Stimulated activated CD4-positive, alpha-beta T cell treated with anti-CD3 and anti-CD28 coated beads, Interleukin-4, amount 100 ng/mL, for 1 hour (primary cell): ENCODE results near the gene NUP210.
"Not testable (repeated sequence)": the region's sequence is repeated elsewhere in the genome, so short reads cannot be mapped to it uniquely, and the experiment has no call there.

Experiments
- DNase-seq: peaks from one replicate; pipeline ENCODE4 v3.0.0-alpha.2; 2020

The NUP210 gene

DNA sequence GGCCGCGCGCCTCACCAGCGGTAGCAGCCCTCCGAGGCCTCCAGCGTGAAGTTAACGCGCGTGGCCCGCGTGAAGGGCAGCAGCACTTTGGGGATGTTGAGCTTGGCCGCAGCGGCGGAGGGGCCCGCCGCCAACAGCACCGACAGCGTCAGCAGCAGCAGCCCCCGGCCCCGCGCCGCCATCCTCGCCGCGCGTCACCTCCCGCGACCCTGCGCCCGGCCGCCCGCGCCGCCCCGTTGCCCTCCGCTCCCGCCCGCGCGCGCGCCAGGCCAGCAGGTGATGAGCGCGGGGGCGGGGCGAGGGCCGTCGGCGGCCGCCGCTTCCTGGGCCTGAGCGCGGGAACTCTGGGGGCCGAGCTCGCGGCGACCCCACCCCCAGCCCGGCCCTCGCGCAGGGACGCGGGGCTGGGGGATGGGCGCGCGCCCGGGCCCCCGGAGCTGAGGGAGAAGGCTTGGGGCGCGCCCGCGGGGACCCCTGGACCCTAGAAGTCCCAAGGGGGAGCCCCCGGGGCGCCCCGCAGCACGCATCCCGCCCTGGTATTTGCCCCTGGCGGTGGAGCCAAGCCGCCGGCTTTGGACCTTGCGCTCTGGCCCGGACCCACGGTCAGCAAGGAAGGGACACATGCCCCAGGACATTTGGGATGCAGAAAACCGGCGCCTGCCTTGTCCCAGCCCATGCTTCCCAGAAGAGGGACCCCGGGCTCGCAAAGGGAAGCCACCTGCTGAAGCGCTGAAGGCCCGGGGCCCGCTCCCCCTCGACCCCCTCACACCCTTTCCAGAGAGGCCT, at the start of gene NUP210:
Gene NUP210, minus strand, starts transcription at position 278 of the 786 bp plus-strand sequence. Its CDS starts 96 bp downstream, at position 182.
- peak; percentile 67 for DNase-seq

DNA sequence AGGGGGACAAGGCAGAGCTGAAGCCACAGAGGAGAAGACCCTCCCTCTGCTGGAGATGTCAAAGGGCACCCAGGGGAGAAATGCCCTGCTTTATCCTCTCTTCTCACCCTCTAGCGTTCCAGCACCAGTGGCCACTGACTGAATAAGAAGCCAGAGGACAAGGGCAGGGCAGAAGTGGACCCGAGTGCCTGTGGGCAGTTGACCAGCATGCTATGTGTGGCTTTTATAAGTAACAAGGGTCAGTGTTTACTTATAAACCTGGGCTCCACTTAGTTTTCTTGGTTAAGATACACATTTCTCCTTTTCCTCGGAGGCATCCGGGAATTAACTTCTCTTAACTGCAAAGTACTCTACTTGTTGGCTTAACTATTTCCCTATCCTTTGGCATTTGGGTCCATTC, 46.7 kb upstream of the NUP210 start:
- no peak for DNase-seq

DNA sequence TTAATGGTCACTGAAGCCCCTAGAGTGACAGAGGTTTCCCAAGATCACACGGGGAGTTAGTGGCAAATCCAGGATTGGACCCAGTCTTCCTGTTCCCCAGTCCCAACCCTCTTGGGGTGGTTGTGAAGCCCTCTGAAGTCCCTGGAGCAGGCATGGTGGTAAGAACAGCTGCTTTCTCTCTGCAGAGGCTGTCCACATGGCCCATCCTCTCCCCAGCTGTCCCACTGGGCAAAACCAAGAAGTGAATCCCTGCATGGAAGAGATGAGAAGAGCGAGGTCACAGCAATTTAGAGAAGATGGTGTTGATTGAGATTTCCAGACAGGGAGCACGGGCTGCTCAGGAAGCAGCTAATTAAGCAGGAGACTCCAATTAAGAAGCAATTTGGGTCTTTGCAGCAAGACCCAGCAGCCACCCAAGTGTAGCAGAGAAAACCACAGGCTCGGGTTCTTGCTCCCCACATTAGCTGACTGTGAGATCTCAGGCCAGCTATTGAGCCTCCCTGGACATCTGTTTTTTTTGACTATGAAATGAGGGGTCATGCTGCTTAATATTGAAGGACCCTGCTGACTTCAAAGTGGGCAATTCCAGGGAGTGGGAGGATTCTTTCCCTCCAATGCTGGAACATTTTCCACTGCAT, 45.2 kb upstream of the NUP210 start:
- no peak for DNase-seq

DNA sequence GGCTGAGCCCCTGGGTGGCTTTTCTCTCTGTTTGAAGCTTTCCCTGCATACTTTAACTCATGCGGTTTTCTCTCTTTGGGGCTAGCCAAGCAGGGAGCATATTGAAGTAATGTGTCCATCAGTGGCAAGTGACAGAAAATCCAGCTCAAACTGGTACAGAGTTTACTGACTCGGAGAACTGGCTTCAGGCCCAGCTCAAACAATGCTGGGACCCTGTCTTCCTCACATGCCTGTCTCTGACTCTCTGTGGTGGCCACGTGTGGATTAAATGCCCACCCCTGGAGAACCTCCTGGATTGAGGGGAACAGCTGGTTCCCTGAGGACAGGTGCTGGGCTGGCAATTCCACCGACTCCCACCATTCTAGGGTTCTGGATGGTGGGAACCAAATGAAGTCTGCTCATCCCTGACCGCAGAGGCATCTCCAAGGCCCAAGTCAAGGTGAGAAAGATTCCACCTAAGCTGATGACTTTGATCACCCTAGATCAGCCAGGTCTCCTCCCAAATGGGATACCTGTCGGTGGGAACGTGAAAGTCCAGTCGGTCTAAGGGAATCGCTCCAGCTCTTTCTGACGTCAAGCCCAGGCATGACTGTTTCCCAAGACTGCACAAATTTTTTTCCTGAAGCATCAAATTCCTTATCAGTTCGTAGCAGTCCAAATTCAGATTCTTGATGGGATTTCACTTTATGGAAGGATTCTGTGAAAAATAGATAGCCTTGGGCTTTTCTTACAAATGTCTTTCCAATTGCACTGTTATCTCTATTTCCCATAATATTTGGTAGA, 43.7 kb upstream of the NUP210 start:
- DNase-seq = no peak

DNA sequence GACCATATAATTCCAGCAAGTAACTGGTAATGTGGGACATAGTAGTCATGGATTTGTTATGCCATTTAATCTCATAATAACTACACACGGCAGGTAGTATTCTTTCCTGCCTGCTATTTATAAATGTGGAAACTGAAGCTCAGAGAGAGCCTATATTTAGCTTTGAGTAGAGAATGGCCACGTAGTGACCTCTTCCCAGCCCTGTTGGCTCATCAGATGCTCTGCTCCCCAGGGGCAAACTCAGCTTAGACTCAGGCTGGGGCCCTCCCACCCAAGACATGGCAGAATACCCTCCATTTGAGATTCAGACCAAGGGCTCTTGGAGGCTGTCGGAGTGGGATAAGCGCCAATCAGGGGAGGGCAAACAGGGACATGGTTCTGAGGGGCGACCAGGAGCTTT, 42.7 kb upstream of the NUP210 start:
- DNase-seq = no peak

DNA sequence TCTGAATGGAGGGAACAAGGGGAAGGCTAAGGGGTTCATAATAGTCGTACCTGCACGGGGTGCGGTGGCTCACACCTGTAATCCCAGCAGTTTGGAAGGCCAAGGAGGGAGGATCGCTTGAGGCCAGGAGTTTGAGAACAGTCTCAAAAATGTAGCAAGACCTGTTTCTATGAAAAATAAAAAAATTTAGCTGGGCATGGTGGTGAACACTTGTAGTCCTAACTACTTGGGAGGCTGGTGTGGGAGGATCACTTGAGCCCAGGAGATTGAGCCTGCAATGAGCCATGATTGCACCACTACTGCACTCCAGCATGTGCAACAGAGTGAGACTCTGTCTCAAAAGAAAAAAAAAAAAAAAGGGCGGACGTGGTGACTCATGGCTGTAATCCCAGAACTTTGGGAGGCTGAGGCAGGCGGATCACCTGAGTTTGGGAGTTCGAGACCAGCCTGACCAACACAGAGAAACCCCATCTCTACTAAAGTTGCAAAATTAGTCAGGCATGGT, 42.1 kb upstream of the NUP210 start:
- DNase-seq = no peak

DNA sequence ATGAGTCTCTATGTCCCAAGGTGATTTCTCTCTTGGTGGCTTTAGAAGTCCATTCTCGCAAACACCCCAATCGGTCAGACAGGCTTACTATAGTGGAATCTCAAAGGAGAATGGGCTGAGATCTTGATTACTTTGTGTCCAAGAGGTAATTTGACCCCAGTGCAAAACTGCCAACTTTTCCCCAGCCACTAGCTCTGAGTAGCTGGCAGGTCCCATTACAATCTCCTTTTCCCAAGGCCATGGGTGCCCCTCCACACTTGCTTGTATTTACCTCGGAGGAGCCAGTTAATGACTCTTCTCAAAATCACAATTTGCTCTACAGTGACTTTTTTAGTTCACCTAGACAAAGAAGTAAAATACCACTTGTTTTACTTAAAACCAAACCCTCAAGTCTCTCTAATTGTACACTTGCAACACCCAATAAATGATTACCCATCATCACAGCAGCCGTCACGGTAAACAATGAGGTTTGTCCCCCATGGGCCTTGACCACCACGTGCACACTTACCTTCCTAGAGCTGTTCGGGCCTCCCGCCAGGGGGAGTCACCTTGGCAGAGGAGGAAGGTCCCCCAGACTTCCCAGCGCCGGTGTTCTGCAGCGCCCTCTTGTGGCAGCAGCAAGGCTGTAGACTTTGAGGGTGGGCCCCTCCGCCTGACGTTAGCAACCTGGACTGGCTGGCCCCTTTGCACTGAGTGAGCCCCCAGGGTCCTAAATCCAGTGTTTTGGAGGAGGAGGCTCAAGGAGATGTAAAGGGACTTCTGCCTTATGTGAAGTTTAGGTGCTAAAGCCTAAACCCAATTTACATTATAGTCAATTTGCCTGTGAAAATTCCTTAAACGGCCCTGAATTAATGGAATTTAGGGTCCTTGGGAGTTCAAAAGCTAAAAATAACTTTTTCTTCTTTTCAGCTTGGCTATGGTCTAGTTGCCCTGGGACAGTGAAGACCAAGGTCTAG, 41.3 kb upstream of the NUP210 start:
- peak; percentile 74 for DNase-seq

DNA sequence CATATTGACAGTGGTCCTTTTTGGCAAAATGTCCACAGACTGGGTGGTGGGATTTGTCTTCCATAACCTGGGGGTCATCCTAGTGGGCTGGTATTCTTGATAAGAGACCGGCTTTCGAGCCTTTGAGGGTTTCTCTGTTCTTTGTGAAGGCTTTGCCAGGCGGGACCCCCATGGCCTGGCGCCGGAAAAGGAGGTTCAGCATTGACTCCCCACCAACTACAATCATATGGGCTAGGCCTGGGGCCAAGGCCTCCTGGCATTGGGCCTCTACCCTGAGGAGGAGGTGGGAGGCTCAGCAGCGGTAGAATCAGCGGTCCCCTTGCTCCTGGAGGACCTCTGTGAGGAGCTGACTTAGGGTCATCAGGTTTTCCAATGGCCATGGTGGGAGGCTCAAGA, 40.2 kb upstream of the NUP210 start:
- DNase-seq = no peak

DNA sequence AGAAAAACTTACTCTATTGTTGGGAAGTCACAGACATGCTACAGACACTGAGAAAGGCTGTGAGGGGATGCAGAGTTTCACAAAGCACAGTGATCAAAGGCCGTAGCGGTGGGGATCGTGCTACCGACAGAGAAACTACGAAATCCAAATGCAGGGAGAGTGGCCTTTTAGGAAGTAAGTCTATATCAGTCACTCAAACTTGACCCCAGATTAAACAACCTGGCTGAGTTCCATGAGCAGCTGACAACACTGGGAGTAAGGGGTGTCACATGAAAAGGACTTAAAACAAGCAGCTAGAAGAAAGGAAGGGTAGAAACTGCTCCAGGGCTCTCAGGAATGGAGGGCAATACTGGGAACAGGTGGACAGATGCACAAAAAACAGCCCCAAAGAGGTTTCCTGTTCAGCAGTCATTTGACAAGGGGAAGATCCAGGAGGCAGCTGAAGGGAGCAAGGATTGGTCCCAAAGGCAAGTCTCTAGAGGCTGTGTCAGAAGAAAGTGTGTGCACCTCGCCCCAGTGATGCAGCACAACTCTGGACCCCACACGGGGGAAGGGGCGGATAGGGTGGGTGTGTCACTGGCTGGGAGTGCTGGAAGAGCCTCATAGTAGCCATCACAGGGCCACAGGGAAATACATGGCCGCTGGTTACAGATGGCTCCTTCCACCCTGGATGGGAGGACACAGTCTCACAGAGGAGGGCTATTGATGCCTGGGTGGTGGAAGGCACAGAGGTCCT, 39.7 kb upstream of the NUP210 start:
- DNase-seq = no peak

DNA sequence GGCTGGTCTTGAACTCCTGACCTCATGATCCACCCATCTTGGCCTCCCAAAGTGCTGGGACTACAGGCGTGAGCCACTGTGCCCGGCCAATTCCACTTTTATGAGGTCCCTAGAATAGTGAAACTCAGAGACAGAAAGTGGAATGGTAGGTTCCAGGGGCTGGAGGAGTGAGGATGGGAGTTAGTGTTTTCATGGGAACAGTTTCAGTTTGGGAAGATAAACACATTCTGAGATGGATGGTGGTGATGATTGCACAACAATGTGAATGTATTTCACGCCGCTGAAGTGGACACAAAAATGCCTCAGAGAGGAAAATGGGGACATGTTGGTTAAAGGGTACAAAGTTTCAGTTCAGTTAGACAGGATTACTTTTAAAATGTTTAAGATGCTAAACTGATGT, 37.5 kb upstream of the NUP210 start:
- no peak for DNase-seq

DNA sequence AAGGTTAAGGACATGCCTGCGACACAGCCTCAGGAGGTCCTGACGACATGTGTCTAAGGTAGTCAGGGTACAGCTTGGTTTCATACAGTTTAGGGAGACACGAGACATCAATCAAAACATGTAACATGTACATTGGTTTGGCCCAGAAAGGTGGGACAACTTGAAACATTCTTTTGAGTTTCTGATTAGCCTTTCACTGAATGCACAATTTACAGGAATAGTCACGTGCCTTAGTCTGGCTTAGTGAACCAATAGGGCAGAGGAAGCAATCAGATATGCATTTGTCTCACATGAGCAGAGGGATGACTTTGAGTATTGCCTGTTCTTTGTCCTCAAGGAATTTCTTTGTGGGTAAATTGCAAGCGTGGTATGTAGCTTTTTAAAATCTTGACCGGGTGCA, 35.5 kb upstream of the NUP210 start:
- no peak for DNase-seq

DNA sequence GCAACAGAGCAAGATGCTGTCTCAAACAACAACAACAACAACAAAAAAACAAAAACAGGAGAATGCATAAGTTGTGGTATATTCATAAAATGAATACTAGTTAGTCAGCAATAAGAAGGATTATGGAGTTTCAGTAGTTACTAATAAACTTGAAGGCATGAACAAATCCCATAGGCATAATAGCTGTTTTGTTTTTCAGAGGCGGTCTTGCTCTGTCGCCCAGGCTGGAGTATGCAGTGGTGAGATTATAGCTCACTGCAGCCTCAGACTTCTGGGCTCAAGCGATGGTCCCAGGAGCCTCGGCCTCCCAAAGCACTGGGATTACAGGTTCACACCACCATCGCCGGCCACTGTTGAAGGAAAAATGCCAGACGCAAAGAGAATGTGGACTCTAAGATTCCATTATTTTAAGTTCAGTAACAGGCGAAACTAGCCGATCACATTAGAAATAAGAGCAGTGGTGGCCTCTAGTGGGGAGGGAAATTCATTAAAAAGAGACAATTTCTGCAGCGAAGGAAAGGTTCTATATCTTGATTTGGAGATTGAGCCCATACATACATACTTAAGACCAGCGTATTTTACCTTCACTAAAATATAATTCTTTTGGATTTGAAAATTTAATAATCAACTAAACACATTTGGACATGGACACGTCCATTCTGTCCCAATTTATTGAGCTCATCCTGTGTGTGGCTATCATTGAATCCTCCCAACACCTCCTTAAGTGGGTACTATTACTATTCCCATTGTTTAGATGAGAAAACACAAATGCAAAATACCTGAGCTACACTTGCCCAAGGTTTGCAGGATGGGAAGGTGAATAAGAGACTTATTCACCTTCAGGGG, 32.6 kb upstream of the NUP210 start:
- DNase-seq = peak; percentile 21

DNA sequence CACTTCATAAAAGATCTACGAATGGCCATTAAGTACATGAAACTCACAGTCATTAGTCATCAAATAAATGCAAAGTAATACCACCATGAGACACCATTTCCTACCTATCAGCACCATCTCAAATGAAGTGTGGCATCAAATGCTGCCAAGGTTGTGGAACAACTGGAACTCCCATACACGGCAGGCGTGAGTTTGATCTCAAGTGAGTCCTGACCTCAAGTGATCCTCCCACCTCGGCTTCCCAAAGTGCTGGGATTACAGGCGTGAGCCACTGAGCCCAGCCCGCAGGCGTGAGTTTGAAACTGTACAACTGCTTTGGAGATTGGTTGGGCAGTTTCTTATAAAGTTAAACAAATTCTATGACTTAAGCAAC, 31.2 kb upstream of the NUP210 start:
- peak; percentile 18 for DNase-seq

DNA sequence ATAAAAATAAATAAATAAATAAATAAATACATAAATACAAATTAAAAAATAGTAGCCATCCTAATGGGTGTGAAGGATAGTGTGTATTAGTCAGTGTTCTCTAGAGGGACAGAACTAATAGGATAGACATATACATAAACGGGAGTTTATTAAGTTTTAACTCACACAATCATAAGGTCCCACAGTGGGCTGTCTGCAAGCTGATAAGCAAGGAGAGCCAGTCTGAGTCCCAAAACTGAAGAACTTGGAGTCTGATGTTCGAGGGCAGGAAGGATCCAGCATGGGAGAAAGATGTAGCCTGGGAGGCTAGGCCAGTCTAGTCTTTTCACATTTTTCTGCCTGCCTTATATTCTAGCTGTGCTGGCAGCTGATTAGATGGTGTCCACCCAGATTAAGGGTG, 22.8 kb upstream of the NUP210 start:
- not testable (repeated sequence) for DNase-seq

DNA sequence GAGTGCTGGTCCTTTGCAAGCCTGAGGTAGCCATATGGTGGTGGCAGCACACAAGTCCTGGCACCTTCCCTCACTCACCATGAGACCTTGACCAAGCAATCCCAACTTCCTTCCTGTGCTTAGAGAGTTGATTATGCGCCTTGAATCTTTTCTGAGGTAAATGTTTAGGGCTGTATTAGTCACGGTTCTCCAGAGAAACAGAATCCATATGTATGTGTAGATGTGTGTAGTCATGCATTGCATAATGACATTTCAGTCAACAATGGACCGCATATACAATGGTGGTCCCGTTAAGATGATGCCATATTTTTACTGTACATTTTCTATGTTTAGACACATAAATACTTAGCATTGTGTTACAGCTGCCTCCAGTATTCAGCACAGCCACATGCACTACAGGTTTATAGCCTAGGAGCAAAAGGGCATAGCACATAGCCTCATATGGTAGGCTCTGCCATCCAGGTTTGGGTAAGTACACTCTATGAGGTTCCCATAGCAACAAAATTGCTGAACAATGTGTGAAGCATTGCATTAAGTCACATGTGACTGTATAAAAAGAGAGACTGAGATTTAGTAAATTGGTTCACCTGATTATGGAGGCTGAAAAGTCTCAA, 20.2 kb upstream of the NUP210 start:
- no peak for DNase-seq

DNA sequence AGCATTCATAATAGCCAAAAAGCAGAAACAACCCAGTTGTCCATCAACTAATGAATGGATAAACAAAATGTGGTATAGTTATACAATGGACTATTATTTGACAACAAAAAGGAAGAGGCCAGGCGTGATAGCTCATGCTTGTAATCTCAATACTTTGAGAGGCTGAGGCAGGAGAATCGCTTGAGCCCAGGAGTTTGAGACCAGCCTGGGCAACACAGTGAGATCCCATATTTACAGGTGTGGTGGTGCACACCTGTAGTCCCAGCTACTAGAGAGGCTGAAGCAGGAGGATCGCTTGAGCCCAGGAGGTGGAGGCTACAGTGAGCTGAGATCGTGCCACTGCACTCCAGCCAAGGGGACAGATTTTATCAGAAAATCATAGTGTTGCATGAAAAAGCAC, 16.1 kb upstream of the NUP210 start:
- not testable (repeated sequence) for DNase-seq

DNA sequence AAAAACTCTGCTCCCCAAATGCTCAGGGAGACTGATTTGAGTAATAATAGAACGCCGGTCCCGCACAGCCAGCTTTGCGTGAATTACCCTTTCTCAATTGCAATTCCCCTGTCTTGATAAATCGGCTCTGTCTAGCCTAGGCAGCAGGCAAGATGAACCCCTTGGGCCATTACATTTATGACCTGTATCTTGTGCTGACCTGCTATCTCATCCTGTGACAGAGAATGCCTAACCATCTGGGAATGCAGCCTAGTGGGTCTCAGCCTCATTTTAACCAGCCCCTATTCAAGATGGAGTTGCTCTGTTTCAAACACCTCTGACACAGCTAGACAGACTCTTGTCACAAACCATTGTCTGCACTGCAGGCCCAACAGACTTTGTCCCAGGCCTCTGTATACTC, 13.8 kb upstream of the NUP210 start:
- DNase-seq = no peak

DNA sequence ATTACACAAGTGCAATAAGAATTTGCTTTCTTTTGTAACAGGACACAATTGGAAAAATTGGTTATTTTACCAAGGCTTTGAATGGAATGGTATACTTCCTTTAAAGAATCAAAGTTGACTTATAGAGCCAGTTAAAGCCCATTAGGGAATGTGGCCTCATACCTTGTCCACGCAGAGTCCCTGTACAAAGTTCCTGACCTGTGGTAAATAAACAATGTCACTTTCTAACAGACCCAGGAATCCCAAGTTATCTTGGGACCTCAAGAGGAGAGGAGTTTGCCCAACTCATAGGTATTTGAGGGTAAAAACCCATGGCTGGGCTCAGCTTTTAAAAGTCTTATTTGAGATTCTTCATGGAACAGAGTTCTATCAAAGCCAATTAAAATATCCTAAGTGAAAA, 12.0 kb upstream of the NUP210 start:
- DNase-seq = no peak

DNA sequence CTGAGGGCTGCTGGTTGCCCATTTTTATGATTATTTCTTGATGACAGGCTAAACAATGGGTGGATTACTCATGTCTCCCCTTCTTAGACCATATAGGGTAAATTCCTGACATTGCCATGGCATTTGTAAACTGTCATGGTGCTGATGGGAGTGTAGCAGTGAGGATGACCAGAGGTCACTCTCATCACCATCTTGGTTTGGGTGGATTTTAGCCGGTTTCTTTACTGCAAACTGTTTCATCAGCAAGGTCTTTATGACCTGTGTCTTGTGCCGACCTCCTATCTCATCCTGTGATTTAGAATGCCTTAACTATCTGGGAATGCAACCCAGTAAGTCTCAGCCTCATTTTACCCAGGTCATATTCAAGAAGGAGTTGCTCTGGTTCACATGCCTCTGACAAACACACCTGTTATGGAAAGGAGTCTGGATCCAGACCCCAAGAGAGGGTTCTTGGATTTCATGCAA, 10.3 kb upstream of the NUP210 start:
- DNase-seq = not testable (repeated sequence)

DNA sequence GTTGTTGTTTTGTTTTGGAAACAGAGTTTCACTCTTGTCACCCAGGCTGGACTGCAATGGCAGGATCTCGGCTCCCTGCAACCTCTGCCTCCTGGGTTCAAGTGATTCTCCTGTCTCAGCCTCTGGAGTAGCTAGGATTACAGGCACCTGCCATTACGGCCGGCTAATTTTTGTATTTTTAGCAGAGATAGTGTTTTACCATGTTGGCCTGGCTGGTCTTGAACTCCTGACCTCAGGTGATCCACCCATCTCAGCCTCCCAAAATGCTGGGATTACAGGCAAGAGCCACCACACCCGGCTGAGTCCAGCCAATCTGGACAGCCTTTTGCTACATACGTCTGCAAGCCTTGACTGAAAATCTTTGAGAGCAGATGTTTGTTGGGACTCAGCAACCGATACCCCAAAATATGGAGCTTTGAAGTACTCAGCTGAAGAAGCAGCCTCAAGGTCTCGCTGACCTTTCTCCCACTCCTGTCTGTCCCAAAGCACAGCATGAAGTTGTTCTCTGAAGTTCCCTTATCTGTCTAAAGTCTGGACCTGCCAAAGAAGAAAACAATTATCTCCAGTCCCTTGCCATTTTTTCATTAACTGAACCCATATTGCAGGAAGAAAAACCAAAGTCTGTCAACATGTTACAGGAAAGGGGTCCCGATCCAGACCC, 9.6 kb upstream of the NUP210 start:
- no peak for DNase-seq
